Measurements from ENCODE around the gene PRLH.

The PRLH gene

GRCh38 chr2:237567276-237568029 lies 1.1 kb downstream of the PRLH start:
- DNase-seq = no peak

GRCh38 chr2:237568121-237568660 lies 1.8 kb downstream of the PRLH start:
- DNase-seq = no peak

DNA sequence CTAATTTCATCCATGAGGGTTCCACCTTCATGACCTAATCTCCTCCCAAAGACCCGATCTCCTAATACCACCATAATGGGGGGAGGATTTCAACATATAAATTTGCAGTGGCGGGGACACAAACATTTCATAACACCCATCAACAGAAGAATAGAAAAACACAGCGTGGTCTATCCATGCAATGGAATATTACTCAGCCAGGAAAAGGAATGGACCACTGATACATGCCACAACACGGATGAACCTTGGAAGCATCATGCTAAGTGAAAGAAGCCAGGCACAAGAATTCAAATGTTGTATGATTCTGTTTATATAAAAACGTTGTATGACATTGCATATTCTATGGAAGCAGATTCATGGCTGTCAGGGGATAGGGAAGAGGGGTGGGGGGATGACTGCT lies 2.7 kb downstream of the PRLH start:
- DNase-seq = no peak

GRCh38 chr2:237569896-237570295 lies 3.5 kb downstream of the PRLH start:
- no peak for DNase-seq

DNA sequence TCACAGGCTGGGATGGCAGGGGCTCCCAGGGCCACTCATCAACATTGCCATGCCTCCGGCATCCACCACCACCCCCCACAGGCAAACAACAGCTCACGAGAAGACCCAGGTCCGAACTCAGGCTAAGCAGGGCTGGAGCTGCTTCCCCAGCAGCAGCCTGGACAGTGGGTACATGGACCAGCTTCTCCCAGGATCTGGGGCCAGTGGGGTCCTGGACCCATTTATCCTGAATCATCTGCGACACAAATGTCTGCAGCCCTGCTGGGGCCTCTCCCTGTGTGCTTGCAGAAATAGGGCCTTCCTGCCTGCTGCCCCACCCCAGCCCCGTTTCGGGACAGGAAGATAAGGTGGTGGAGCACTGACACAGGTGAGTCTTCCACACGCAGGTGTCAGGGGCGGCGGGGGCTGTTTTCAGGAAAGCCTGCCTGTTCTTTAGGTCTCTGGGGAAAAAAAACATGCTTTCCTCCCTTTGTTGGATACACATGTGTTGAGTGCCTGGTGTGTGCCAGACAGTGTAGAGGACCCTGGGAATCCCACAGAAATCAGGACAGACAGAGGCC lies 4.5 kb downstream of the PRLH start:
- no peak for DNase-seq

DNA sequence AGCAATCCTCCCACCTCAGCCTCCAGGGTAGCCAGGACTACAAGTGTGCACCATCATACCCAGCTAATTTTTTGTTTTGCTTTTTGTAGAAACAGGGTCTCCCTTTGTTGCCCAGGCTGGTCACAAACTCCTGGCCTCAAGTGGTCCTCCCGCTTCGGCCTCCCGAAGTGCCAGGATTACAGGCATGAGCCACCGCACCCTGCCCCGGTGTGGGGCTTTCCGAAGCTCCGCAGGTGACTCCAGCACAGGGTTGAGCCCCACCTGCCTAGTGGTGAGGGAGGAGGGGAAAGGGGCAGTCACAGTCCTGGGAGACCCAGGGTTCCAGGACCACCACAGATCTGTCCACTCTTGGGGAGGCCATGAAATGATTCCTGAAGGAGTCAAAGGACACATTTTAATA lies 5.2 kb downstream of the PRLH start:
- no peak for DNase-seq

GRCh38 chr2:237572021-237572741 lies 5.8 kb downstream of the PRLH start:
- DNase-seq = peak; percentile 62 to 76

GRCh38 chr2:237572742-237573101 lies 6.3 kb downstream of the PRLH start:
- DNase-seq = no peak

DNA sequence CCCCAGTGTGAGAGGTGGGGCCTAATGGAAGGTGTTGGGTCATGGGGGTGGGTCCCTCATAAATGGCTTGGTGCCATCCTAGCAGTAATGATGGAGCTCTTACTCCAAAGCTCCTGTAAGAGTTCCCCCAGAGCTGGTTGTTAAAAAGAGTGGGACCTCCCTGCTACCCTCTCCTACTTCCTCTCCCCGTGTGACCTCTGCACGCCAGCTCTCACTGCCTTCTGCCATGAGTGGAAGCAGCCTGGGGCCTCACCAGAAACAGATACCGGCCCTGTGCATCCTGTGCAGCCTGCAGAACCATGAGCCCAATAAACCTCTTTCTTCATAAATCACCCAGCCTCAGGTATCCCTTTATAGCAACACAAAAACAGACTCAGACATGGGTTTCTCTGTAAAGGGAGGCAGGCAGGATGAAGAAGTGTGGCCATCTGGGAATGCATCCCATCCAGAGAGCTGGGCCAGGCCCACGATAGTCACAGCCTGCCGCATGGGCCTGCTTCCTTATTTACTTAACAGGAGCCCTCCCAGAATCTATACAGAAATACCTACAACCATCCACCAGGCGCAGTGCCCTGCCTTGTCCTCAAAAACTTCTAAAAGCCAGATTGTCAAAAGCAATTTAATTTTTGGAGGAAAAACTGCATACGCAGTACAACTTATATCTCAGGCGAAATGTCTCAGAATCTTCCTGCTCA lies 7.5 kb downstream of the PRLH start:
- no peak for DNase-seq

GRCh38 chr2:237574467-237574866 lies 8.1 kb downstream of the PRLH start:
- DNase-seq = no peak

- DNase-seq = no peak
Observed at GRCh38 chr2:237574894-237575868, 8.8 kb downstream of the PRLH start.

DNA sequence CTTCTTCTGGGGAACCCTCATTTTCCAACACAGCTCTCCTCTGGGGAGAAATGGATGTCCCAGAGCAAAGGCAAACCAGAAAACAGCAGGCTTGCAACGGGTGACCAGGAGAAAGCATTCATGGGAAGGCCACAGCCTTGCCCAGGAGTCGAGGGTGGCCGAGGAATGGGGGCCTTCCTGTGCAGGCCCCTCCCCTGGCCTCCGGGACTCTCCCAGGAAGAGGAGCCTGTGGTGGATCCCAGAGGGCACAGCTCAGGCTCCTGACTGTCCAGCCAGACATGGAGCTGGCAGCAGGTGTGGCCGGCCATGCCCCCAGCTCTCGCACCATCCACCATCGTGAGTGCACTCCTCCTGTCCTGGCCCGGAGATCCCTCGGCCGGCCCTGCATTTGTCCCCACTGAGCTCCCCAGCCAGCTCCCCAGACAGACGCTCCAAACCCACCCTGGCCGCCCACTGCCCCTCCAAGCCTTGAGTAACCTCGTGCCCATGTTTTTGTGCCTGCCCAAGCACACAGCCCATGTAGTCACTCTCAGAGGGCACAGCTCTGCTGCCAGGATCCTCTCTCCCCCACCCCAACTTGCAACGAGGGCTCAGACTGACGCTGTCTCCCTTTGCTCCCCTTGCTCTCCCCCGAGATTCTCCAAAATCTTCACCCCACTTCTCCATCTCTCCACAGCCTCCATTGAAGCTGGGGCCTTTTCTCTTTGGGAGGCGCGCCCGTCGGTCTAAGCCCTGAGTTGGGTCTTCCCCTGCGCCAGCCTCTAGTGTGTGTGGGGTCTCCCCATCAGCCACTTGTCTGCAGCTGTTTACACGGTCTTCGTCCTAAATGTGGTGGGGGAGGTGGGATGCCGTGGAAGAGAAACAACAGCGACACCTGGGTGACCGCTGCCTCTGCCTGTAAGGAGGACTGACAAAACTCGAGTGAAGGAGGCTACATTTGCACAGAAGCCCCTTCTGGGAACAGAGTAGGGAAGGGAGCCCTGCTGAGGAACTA lies 9.8 kb downstream of the PRLH start:
- DNase-seq = no peak

GRCh38 chr2:237576974-237577373 lies 10.6 kb downstream of the PRLH start:
- no peak for DNase-seq

- no peak for DNase-seq
Observed at GRCh38 chr2:237577458-237577857, 11.1 kb downstream of the PRLH start.

GRCh38 chr2:237577956-237578870 lies 11.8 kb downstream of the PRLH start:
- no peak for DNase-seq

- no peak for DNase-seq
Observed at GRCh38 chr2:237581326-237581725, 15.0 kb downstream of the PRLH start.

DNA sequence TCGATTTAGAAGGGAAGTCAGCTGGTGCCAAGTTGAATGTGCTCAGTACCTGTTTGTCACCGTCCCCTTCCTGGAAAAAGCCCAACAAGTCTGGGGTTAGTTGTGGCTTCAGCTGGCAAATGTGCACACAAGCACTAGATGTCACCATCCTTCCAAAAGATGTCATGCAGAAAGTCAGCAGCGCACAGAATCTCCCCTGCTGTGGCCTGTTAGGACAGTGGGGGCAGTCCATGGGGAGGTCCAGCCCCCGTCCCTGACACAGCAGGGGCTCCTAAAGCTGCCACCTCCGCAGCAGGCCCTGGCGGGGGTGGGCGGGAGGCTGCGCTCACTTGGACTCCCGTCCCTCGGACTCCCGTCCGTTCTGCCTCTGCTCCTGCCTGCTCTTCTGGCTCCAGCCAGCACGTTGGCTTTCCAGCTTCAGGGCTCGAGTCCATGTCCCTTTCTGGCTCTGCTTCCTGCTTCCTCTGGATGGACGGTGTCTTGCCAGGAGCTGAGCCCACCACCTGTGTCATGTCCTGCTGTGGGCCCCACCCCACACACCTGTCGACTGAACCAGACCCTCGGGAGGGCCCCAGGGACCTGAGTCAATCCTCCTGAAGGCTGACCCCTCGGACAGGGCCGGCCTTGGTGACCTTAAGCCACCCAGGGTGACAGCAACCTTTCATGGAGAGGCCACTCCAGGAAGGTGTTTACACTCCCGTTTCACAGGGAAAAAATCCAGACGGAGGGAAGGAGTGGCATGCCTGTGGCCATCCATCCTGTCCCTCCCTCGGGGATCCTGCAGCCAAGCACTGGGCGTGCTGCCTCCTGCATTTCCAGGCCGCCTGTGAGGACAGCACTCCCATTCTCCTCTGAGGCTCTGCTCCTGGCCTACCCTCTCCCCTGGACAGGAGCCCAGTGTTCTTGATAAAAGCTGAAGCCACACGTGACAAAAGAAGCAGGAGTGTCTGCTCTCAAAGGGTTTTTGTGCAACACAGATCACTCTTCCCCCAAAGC lies 15.7 kb downstream of the PRLH start:
- no peak for DNase-seq

Measured in NCI-H1930 (cell line).